Gastroesophageal sphincter (tissue), 3 donors: ENCODE data around the gene EML5.

Experiments
- CTCF ChIP-seq, 4 experiments: fragments of 200-600 bp in 2 of 4; fragments of 450-650 bp in 2 of 4; sonication (generic) in 1 of 4; IDR thresholded peaks; one replicate each; pipeline ENCODE4 v1.5.1; 2017 to 2019; ENCODE audit warnings: antibody characterized with exemption in 4 of 4, mild to moderate bottlenecking in 2 of 4, moderate library complexity in 2 of 4
- POLR2AphosphoS5 ChIP-seq: sonication (generic); formaldehyde crosslinking; IDR thresholded peaks from one replicate; pipeline ENCODE4 v1.6.1; 2017; ENCODE audit warnings: antibody characterized with exemption

GRCh38 chr14:88568196-88568595, 224.6 kb downstream of the EML5 start:
- TF ChIP-seq POLR2AphosphoS5 (no peak), CTCF (IDR thresholded peaks at IDR 0.05) (no peak)
